HepG2 (cell line): ENCODE data around the gene PNKD. TPM values are rescaled to one million over a fixed set of nuclear protein-coding genes. Genes with fewer than 3 reads are reported as not detected.

Experiments
- CEBPG ChIP-seq: IDR thresholded peaks from 2 replicates; pipeline ENCODE4 v1.6.1; 2016
- IKZF4 ChIP-seq: sonication (generic); formaldehyde crosslinking; IDR thresholded peaks from 2 replicates; pipeline ENCODE4 v1.5.1; 2020; ENCODE audit warnings: borderline replicate concordance, mild to moderate bottlenecking, low read depth, missing genetic modification reagents; ENCODE audit errors: not compliant biosample characterization
- KLF9 ChIP-seq: IDR thresholded peaks from 2 replicates; pipeline ENCODE4 v1.6.1; 2016; ENCODE audit warnings: low read depth
- SALL1 ChIP-seq: sonication (generic); formaldehyde crosslinking; IDR thresholded peaks from 2 replicates; pipeline ENCODE4 v1.8.0; 2022; ENCODE audit warnings: mild to moderate bottlenecking, missing genetic modification reagents
- SAP130 ChIP-seq: IDR thresholded peaks from 2 replicates; pipeline ENCODE4 v1.6.1; 2016; ENCODE audit warnings: low read depth
- ZMYM4 ChIP-seq: sonication (generic); formaldehyde crosslinking; IDR thresholded peaks from 2 replicates; pipeline ENCODE4 v1.8.1; 2023; ENCODE audit warnings: mild to moderate bottlenecking, missing genetic modification reagents
- ZNF629 ChIP-seq: sonication (generic); formaldehyde crosslinking; conservative IDR thresholded peaks from 2 replicates; pipeline ENCODE4 v1.5.0; 2020; ENCODE audit warnings: missing genetic modification reagents
- polyA plus RNA-seq, 8 experiments: library from polyadenylated mRNA; depleted of rRNA in 3 of 8; stranded (reverse) in 7 of 8; unstranded in 1 of 8; fragments of >200 nt; fragmentation: Illumina TruSeq in 4 of 8; extraction: Trizol in 4 of 8; gene quantifications; 2 replicates each; pipeline versions ENCODE4 v1.2.1 to v1.2.3, GENCODE V29; 2011 to 2016; ENCODE audit warnings: low read depth in 4 of 8, missing spikeins in 1 of 8, mixed read lengths in 1 of 8; ENCODE audit not compliant: insufficient read depth in 1 of 8
- total RNA-seq, 5 experiments: library from RNA; depleted of rRNA; stranded (reverse); fragments of >200 nt; fragmentation: Illumina TruSeq; extraction: Trizol; gene quantifications; 2 replicates each; pipeline ENCODE4 v1.2.3, GENCODE V29; 2016; ENCODE audit warnings: low read depth in 1 of 5
- TF ChIP-seq, protein P1 (sequence below): sonication (generic); formaldehyde crosslinking; IDR thresholded peaks from 2 replicates; pipeline ENCODE4 v1.4.0; 2020; ENCODE audit warnings: missing genetic modification reagents, borderline replicate concordance
- TF ChIP-seq, protein P2 (sequence below): sonication (generic); formaldehyde crosslinking; IDR thresholded peaks from 2 replicates; pipeline ENCODE4 v1.4.0; 2020; ENCODE audit warnings: missing genetic modification reagents, mild to moderate bottlenecking, borderline replicate concordance
- TF ChIP-seq, protein P3 (sequence below): sonication (generic); formaldehyde crosslinking; IDR thresholded peaks from 2 replicates; pipeline ENCODE4 v1.4.0; 2020; ENCODE audit warnings: missing genetic modification reagents, borderline replicate concordance
- TF ChIP-seq, protein P4 (sequence below): sonication (generic); formaldehyde crosslinking; IDR thresholded peaks from 2 replicates; pipeline ENCODE4 v1.4.0; 2020; ENCODE audit warnings: mild to moderate bottlenecking, missing genetic modification reagents
- TF ChIP-seq, protein P5 (sequence below): sonication (generic); formaldehyde crosslinking; IDR thresholded peaks from 2 replicates; pipeline ENCODE4 v1.8.0; 2022; ENCODE audit warnings: mild to moderate bottlenecking, missing genetic modification reagents, moderate library complexity
- TF ChIP-seq, protein P6 (sequence below): sonication (generic); formaldehyde crosslinking; IDR thresholded peaks from 2 replicates; pipeline ENCODE4 v1.8.1; 2023; ENCODE audit warnings: mild to moderate bottlenecking, moderate library complexity, missing genetic modification reagents

Gene PNKD
- total and polyA plus RNA-seq, 2 of the 13 experiments (the other 11 are each of a cell fraction or from before 2014, with no cell fraction given) = 55.9 to 80.4 TPM

DNA sequence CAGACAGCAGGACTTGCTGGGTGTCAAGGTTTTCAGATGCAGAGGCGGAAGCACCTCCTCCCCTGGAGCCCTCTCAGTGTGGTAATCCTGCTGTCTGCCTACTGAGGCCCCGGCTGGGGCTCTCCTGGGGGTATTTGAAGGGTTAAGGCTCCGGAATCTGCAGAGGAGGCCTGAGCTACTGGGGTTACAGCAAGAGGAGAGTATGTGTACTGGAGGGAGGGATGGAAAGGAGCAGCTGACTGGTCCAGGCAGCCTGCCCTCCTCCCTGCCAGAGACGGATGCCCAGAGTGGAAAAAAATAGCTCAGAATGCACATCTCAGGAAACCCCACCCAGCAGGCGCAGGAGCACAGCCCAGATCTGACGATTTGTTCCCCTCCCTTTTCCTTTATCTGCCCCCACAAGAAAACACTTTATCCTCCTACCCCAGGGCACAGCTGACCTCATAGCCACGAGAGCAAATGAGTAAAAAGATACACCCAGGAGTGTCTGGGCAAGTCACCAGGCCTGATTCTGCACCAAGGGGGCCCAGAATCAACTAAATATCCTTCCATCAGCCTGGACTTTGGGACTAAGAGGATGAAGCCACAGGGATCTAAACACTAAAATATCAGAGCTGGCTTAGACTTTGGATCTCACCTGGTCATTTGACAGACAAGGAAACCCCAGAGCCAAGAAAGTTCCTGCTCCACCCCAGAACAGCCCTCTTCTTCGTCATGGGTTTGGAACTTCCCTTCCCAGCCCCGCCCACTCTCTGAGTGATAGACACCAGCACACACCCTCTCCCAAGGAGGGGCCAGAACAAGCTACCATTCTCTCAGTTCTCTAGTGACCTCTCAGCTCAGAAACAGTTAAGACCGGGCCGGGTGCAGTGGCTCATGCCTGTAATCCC, 16.5 kb downstream of the PNKD start (continued):
- no peak for TF ChIP-seq IKZF4 (CRISPR knock-in tag)
- TF ChIP-seq, protein P1, sequence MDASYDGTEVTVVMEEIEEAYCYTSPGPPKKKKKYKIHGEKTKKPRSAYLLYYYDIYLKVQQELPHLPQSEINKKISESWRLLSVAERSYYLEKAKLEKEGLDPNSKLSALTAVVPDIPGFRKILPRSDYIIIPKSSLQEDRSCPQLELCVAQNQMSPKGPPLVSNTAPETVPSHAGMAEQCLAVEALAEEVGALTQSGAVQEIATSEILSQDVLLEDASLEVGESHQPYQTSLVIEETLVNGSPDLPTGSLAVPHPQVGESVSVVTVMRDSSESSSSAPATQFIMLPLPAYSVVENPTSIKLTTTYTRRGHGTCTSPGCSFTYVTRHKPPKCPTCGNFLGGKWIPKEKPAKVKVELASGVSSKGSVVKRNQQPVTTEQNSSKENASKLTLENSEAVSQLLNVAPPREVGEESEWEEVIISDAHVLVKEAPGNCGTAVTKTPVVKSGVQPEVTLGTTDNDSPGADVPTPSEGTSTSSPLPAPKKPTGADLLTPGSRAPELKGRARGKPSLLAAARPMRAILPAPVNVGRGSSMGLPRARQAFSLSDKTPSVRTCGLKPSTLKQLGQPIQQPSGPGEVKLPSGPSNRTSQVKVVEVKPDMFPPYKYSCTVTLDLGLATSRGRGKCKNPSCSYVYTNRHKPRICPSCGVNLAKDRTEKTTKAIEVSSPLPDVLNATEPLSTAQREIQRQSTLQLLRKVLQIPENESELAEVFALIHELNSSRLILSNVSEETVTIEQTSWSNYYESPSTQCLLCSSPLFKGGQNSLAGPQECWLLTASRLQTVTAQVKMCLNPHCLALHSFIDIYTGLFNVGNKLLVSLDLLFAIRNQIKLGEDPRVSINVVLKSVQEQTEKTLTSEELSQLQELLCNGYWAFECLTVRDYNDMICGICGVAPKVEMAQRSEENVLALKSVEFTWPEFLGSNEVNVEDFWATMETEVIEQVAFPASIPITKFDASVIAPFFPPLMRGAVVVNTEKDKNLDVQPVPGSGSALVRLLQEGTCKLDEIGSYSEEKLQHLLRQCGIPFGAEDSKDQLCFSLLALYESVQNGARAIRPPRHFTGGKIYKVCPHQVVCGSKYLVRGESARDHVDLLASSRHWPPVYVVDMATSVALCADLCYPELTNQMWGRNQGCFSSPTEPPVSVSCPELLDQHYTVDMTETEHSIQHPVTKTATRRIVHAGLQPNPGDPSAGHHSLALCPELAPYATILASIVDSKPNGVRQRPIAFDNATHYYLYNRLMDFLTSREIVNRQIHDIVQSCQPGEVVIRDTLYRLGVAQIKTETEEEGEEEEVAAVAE (CRISPR knock-in tag) = no peak
- TF ChIP-seq, protein P2, sequence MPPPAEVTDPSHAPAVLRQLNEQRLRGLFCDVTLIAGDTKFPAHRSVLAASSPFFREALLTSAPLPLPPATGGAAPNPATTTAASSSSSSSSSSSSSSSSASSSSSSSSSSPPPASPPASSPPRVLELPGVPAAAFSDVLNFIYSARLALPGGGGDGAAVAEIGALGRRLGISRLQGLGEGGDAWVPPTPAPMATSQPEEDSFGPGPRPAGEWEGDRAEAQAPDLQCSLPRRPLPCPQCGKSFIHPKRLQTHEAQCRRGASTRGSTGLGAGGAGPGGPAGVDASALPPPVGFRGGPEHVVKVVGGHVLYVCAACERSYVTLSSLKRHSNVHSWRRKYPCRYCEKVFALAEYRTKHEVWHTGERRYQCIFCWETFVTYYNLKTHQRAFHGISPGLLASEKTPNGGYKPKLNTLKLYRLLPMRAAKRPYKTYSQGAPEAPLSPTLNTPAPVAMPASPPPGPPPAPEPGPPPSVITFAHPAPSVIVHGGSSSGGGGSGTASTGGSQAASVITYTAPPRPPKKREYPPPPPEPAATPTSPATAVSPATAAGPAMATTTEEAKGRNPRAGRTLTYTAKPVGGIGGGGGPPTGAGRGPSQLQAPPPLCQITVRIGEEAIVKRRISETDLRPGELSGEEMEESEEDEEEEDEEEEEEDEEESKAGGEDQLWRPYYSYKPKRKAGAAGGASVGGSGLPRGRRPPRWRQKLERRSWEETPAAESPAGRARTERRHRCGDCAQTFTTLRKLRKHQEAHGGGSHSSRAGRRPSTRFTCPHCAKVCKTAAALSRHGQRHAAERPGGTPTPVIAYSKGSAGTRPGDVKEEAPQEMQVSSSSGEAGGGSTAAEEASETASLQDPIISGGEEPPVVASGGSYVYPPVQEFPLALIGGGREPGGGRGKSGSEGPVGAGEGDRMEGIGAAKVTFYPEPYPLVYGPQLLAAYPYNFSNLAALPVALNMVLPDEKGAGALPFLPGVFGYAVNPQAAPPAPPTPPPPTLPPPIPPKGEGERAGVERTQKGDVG (CRISPR knock-in tag) = no peak
- TF ChIP-seq, protein P3, sequence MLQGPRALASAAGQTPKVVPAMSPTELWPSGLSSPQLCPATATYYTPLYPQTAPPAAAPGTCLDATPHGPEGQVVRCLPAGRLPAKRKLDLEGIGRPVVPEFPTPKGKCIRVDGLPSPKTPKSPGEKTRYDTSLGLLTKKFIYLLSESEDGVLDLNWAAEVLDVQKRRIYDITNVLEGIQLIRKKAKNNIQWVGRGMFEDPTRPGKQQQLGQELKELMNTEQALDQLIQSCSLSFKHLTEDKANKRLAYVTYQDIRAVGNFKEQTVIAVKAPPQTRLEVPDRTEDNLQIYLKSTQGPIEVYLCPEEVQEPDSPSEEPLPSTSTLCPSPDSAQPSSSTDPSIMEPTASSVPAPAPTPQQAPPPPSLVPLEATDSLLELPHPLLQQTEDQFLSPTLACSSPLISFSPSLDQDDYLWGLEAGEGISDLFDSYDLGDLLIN = no peak
- TF ChIP-seq, protein P4, sequence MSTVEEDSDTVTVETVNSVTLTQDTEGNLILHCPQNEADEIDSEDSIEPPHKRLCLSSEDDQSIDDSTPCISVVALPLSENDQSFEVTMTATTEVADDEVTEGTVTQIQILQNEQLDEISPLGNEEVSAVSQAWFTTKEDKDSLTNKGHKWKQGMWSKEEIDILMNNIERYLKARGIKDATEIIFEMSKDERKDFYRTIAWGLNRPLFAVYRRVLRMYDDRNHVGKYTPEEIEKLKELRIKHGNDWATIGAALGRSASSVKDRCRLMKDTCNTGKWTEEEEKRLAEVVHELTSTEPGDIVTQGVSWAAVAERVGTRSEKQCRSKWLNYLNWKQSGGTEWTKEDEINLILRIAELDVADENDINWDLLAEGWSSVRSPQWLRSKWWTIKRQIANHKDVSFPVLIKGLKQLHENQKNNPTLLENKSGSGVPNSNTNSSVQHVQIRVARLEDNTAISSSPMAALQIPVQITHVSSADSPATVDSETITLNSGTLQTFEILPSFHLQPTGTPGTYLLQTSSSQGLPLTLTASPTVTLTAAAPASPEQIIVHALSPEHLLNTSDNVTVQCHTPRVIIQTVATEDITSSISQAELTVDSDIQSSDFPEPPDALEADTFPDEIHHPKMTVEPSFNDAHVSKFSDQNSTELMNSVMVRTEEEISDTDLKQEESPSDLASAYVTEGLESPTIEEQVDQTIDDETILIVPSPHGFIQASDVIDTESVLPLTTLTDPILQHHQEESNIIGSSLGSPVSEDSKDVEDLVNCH (CRISPR knock-in tag) = no peak
- 0 out of 2 replicates have a peak, but pooled peaks have one; percentile 5 for TF ChIP-seq CEBPG (CRISPR knock-in tag)
- 0 out of 2 replicates have a peak, but pooled peaks have one; percentile 34 for TF ChIP-seq ZMYM4
- TF ChIP-seq, protein P5, sequence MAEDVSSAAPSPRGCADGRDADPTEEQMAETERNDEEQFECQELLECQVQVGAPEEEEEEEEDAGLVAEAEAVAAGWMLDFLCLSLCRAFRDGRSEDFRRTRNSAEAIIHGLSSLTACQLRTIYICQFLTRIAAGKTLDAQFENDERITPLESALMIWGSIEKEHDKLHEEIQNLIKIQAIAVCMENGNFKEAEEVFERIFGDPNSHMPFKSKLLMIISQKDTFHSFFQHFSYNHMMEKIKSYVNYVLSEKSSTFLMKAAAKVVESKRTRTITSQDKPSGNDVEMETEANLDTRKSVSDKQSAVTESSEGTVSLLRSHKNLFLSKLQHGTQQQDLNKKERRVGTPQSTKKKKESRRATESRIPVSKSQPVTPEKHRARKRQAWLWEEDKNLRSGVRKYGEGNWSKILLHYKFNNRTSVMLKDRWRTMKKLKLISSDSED (CRISPR knock-in tag) = no peak
- TF ChIP-seq SAP130 = peak; percentile 96
- peak; percentile 34; the same call in 1 of the 2 replicates for TF ChIP-seq SALL1 (CRISPR knock-in tag)
- TF ChIP-seq KLF9 (CRISPR knock-in tag) = peak; percentile 69; the same call in 1 of the 2 replicates
- TF ChIP-seq ZNF629 = no peak
- TF ChIP-seq, protein P6, sequence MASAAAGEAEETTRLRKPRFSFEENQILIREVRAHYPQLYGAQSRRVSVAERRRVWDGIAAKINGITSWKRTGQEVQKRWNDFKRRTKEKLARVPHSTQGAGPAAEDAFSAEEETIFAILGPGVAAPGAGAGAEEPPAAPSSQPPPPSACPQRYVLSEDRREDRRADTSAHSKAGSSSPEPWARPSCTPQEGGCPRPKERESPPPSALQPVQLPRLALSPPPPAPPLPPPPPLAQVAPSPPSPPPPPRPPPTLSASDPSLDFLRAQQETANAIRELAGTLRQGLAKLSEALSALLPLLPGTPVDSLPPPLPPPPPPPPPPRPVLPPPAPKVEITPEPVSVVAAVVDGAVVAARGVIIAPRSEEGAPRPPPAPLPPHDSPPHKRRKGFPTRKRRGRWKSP (CRISPR knock-in tag) = no peak
